GM13977 (cell line): ENCODE measurements around the gene CDC14A.

Experiments used
- DNase-seq: peaks from one replicate; pipeline ENCODE4 v3.0.0; 2012; ENCODE audit warnings: low spot score
- CTCF ChIP-seq: IDR thresholded peaks from 2 replicates; pipeline ENCODE4 v1.5.1; 2012; ENCODE audit warnings: mild to moderate bottlenecking, control low read depth; ENCODE audit not compliant: insufficient read depth; ENCODE audit errors: extremely low read depth, missing control alignments
- in situ Hi-C: fragments of 300-500 bp; cut with MboI; formaldehyde crosslinking; loops from one replicate; pipeline ENCODE4 v1.12.0; 2022; ENCODE audit warnings: low sequenced_read_pairs, low pct_unique_long_range_greater_than_20kb, mixed read lengths, inconsistent platforms; ENCODE audit not compliant: unreplicated experiment

The CDC14A gene

GRCh38 chr1:100567062-100567461 is 214.8 kb downstream of the CDC14A start:
- DNase-seq: no peak
- in situ Hi-C loops: no loop called here
- TF ChIP-seq CTCF: no peak
